ENCODE results near the gene AKAP4. TPM values are rescaled to one million over a fixed set of nuclear protein-coding genes. Genes with fewer than 3 reads are reported as not detected.

The AKAP4 gene
- total and polyA plus RNA-seq, 9 of the 15 experiments (the other 6 are each of a cell fraction or from before 2014, with no cell fraction given) = 0.05 to 0.36 (median 0.13) TPM

DNA sequence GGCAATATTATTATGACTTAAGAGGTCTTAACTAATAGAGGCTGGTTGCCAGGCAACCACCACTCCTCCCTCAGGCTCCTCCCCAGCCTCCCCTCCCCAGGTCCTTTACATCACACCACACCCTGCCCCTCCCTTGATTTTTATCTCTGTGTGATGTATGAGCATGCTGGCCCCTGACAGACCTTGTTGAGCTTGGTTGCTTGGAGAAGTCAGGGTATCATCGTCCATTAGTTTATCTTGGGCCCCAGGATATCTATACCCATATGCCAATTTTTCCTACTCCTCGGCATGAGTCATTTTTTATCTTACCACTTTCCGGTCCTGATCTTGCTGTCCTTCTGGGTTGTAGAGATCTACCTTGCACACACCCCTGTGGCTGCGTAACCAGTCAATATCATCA is 2.5 kb downstream of the AKAP4 start (continued):
- TF ChIP-seq CBFA2T2 (conservative IDR thresholded peaks at IDR 0.05) (peak; percentile 97), PHB2 (IDR thresholded peaks at IDR 0.05; ENCODE audit: low read depth) (peak; percentile 77), TBL1XR1 (IDR thresholded peaks at IDR 0.05; ENCODE audit: low read length in 2 of 2) (peak in 1 of 2 experiments; percentile 84; a peak in 2 of 4 replicates), HDAC2 (IDR thresholded peaks at IDR 0.05) (peak; percentile 71; the same call in 1 of the 2 replicates), BCOR (IDR thresholded peaks at IDR 0.05) (peak; percentile 18; the same call in 1 of the 2 replicates), ERF (CRISPR knock-in tag; IDR thresholded peaks at IDR 0.05) (no peak), NELFE (IDR thresholded peaks at IDR 0.05; ENCODE audit: insufficient read depth, insufficient read length) (no peak), NFXL1 (CRISPR knock-in tag; IDR thresholded peaks at IDR 0.05) (no peak), ZNF445 (CRISPR knock-in tag; IDR thresholded peaks at IDR 0.05; ENCODE audit: low read depth) (no peak), HMG20B (CRISPR knock-in tag; IDR thresholded peaks at IDR 0.05) (no peak), FOS (IDR thresholded peaks at IDR 0.05; ENCODE audit: extremely low read depth, insufficient read length) (no peak), EP300 (IDR thresholded peaks at IDR 0.05; ENCODE audit: low read length) (peak; percentile 93), TAF1 (IDR thresholded peaks at IDR 0.05; ENCODE audit: control insufficient read depth, extremely low read depth, insufficient read depth, low read length, severe bottlenecking) (no peak), NCOA6 (IDR thresholded peaks at IDR 0.05) (no peak), ZNF324 (CRISPR knock-in tag; IDR thresholded peaks at IDR 0.05) (no peak), CSDE1 (IDR thresholded peaks at IDR 0.05) (peak in 1 of 2 experiments; percentile 67; a peak in 1 of 4 replicates), EHMT2 (IDR thresholded peaks at IDR 0.05) (peak; percentile 59; the same call in 1 of the 2 replicates)
- TF ChIP-seq, protein P1, sequence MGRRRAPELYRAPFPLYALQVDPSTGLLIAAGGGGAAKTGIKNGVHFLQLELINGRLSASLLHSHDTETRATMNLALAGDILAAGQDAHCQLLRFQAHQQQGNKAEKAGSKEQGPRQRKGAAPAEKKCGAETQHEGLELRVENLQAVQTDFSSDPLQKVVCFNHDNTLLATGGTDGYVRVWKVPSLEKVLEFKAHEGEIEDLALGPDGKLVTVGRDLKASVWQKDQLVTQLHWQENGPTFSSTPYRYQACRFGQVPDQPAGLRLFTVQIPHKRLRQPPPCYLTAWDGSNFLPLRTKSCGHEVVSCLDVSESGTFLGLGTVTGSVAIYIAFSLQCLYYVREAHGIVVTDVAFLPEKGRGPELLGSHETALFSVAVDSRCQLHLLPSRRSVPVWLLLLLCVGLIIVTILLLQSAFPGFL (CRISPR knock-in tag; IDR thresholded peaks at IDR 0.05) = no peak
- TF ChIP-seq, protein P2, sequence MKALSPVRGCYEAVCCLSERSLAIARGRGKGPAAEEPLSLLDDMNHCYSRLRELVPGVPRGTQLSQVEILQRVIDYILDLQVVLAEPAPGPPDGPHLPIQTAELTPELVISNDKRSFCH (CRISPR knock-in tag; IDR thresholded peaks at IDR 0.05) = no peak
- TF ChIP-seq, protein P2 (tag; IDR thresholded peaks at IDR 0.05) = no peak
- TF ChIP-seq, protein P3, sequence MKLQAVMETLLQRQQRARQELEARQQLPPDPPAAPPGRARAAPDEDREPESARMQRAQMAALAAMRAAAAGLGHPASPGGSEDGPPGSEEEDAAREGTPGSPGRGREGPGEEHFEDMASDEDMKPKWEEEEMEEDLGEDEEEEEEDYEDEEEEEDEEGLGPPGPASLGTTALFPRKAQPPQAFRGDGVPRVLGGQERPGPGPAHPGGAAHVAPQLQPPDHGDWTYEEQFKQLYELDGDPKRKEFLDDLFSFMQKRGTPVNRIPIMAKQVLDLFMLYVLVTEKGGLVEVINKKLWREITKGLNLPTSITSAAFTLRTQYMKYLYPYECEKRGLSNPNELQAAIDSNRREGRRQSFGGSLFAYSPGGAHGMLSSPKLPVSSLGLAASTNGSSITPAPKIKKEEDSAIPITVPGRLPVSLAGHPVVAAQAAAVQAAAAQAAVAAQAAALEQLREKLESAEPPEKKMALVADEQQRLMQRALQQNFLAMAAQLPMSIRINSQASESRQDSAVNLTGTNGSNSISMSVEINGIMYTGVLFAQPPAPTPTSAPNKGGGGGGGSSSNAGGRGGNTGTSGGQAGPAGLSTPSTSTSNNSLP (IDR thresholded peaks at IDR 0.05; ENCODE audit: borderline replicate concordance, low read depth, low read length) = peak; percentile 63; the same call in 1 of the 2 replicates
- TF ChIP-seq, protein P4, sequence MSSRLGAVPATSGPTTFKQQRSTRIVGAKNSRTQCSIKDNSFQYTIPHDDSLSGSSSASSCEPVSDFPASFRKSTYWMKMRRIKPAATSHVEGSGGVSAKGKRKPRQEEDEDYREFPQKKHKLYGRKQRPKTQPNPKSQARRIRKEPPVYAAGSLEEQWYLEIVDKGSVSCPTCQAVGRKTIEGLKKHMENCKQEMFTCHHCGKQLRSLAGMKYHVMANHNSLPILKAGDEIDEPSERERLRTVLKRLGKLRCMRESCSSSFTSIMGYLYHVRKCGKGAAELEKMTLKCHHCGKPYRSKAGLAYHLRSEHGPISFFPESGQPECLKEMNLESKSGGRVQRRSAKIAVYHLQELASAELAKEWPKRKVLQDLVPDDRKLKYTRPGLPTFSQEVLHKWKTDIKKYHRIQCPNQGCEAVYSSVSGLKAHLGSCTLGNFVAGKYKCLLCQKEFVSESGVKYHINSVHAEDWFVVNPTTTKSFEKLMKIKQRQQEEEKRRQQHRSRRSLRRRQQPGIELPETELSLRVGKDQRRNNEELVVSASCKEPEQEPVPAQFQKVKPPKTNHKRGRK (tag; IDR thresholded peaks at IDR 0.05) = no peak
- TF ChIP-seq, protein P5, sequence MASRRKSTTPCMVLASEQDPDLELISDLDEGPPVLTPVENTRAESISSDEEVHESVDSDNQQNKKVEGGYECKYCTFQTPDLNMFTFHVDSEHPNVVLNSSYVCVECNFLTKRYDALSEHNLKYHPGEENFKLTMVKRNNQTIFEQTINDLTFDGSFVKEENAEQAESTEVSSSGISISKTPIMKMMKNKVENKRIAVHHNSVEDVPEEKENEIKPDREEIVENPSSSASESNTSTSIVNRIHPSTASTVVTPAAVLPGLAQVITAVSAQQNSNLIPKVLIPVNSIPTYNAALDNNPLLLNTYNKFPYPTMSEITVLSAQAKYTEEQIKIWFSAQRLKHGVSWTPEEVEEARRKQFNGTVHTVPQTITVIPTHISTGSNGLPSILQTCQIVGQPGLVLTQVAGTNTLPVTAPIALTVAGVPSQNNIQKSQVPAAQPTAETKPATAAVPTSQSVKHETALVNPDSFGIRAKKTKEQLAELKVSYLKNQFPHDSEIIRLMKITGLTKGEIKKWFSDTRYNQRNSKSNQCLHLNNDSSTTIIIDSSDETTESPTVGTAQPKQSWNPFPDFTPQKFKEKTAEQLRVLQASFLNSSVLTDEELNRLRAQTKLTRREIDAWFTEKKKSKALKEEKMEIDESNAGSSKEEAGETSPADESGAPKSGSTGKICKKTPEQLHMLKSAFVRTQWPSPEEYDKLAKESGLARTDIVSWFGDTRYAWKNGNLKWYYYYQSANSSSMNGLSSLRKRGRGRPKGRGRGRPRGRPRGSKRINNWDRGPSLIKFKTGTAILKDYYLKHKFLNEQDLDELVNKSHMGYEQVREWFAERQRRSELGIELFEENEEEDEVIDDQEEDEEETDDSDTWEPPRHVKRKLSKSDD (conservative IDR thresholded peaks at IDR 0.05; ENCODE audit: low read length) = no peak
- TF ChIP-seq, protein P6, sequence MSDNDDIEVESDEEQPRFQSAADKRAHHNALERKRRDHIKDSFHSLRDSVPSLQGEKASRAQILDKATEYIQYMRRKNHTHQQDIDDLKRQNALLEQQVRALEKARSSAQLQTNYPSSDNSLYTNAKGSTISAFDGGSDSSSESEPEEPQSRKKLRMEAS (CRISPR knock-in tag; IDR thresholded peaks at IDR 0.05) = no peak

Measured in K562 (cell line).